IPS-15b (cell line): ENCODE results near the gene GCM1.

ENCODE experiments used
- H3K27me3 ChIP-seq: one replicate; pipeline ENCODE4 v1.6.1; 2013; ENCODE audit warnings: low read length; ENCODE audit not compliant: control insufficient read depth, insufficient read depth
- H3K36me3 ChIP-seq: one replicate; pipeline ENCODE4 v1.6.1; 2013; ENCODE audit warnings: low read length; ENCODE audit not compliant: control insufficient read depth, insufficient read depth
- H3K4me1 ChIP-seq: one replicate; pipeline ENCODE4 v1.6.1; 2013; ENCODE audit warnings: mild to moderate bottlenecking, low read length; ENCODE audit not compliant: control insufficient read depth, insufficient read depth
- H3K4me3 ChIP-seq: one replicate; pipeline ENCODE4 v1.5.1; 2013; ENCODE audit warnings: low read depth, low read length
- H3K9ac ChIP-seq: one replicate; pipeline ENCODE4 v1.6.1; 2013; ENCODE audit warnings: low read depth, mild to moderate bottlenecking, low read length
- H3K9me3 ChIP-seq: one replicate; pipeline ENCODE4 v1.6.1; 2013; ENCODE audit warnings: mild to moderate bottlenecking, low read length; ENCODE audit not compliant: control insufficient read depth, insufficient read depth

The GCM1 gene

DNA sequence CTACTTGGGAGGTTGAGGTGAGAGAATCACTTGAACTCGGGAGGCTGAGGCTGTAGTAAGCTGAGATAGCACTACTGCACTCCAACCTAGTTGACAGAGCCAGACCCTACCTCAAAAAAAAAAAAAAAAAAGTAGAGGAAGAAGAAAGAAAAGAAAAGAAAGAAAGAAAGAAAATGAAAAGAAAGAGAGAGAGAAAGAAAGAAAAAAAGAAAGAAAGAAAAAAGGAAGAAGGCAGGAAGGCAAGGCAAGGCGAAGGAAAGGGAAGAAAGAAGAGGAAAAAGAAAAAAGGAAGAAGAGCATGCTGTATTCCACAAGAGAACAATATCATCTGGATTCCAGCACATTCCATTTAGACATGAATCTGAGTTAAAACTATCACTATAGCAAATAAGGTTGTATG lies 3.8 kb downstream of the GCM1 start:
- H3K9ac ChIP-seq, result no peak overlapping the region
- no peaks in the 10 kb centered on the region for H3K4me1 ChIP-seq
- H3K4me3 ChIP-seq, result no peak overlapping the region
- H3K9me3 ChIP-seq, result no peaks in the 10 kb centered on the region
- H3K27me3 ChIP-seq, result no peaks in the 10 kb centered on the region
- no peaks in the 10 kb centered on the region for H3K36me3 ChIP-seq

DNA sequence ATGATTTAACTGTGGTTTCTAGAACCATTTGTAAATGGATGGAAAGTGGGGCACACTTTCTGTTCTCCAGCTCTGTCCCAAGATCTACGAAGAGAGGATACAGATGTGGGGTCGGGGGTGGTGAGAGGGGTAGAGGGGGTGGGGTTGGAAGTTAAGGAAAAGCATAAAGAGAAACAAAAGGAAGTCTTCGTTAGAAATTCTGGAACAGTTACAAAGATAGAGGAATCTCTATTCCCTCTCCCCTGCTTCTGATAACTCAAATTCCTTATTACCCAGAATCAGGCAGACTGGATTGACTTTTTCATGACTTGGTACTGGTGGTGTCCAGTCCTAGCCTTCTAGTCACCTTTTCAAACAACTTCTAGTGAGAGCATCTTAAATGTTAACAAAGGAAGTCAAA lies 4.9 kb downstream of the GCM1 start:
- H3K9ac ChIP-seq, result no peak overlapping the region
- H3K4me1 ChIP-seq, result no peaks in the 10 kb centered on the region
- no peaks in the 10 kb centered on the region for H3K36me3 ChIP-seq
- H3K4me3 ChIP-seq, result no peak overlapping the region
- H3K27me3 ChIP-seq, result no peaks in the 10 kb centered on the region
- no peaks in the 10 kb centered on the region for H3K9me3 ChIP-seq

- Histone ChIP-seq H3K9ac (no peak overlapping the region), H3K4me1 (no peaks in the 10 kb centered on the region), H3K36me3 (no peaks in the 10 kb centered on the region), H3K4me3 (no peak overlapping the region), H3K9me3 (no peaks in the 10 kb centered on the region), H3K27me3 (no peaks in the 10 kb centered on the region)
Observed at GRCh38 chr6:53142810-53143209, 5.8 kb downstream of the GCM1 start.

GRCh38 chr6:53139841-53140413 lies 8.7 kb downstream of the GCM1 start:
- Histone ChIP-seq H3K27me3 (no peaks in the 10 kb centered on the region), H3K4me1 (no peaks in the 10 kb centered on the region), H3K9ac (no peak overlapping the region), H3K4me3 (no peak overlapping the region), H3K36me3 (no peaks in the 10 kb centered on the region), H3K9me3 (no peaks in the 10 kb centered on the region)

DNA sequence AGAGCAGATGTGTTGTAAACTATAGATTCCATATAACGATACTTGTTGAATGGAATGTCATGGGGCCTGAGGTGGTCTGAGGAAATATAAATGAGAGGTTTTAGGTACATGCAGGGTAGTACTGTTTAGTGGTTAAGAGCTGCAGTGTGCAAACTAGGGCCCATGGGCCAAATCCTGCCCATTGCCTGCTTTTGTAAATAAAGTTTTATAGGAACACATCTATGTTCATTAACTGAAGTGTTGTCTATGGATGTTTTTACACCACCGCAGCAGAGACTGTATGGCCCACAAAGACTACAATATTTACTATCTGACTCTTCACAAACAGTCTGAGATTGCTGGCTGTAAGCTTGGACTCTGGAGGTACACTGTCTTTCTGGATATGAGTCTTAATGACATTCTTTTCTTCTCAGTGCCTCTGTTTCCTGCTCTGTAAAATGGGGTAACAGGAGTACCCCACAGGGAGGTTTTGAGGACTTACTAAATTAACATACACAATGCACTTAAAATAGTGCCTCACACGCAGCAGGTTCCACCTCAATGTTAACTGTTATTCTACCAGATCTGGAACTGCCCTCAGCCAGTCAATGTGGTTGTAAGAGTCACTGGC lies 12.5 kb downstream of the GCM1 start:
- no peaks in the 10 kb centered on the region for H3K9me3 ChIP-seq
- H3K9ac ChIP-seq, result no peak overlapping the region
- H3K27me3 ChIP-seq, result no peaks in the 10 kb centered on the region
- H3K4me3 ChIP-seq, result no peak overlapping the region
- H3K36me3 ChIP-seq, result no peaks in the 10 kb centered on the region
- H3K4me1 ChIP-seq, result no peaks in the 10 kb centered on the region

DNA sequence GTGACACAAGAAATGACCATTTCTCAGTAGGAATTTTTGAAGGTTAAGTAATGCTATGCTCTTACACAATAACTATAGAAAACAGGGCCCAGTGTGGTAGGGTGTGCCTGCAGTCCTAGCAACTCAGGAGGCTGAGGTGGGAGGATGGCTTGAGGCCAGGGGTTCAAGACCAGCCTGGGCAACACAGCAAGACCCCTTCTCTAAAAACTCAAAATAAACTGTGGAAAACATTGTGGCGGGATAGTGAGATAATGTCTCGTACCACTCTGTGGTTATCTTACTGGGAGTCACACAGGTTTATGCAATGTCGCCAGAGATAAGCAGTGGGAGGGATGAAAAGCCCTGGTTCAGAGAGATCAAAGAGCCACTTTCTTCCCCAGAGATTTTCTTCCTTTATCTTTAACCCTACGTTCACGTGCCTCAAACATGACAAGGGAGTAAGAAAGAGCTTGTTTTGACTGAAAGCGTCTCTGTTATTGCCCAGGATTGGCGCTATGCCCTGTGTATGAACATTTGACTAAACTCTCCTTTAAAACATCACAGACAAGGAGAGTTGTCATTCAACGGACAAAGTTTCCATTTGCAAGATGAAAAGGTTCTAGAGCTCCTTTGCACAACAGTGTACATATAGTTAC lies 13.9 kb downstream of the GCM1 start:
- Histone ChIP-seq H3K9me3 (no peaks in the 10 kb centered on the region), H3K4me1 (no peaks in the 10 kb centered on the region), H3K27me3 (no peaks in the 10 kb centered on the region), H3K9ac (no peak overlapping the region), H3K36me3 (no peaks in the 10 kb centered on the region), H3K4me3 (no peak overlapping the region)

GRCh38 chr6:53133961-53134360 lies 14.7 kb downstream of the GCM1 start:
- H3K27me3 ChIP-seq, result no peaks in the 10 kb centered on the region
- no peaks in the 10 kb centered on the region for H3K36me3 ChIP-seq
- no peak overlapping the region for H3K4me3 ChIP-seq
- H3K4me1 ChIP-seq, result no peaks in the 10 kb centered on the region
- no peak overlapping the region for H3K9ac ChIP-seq
- H3K9me3 ChIP-seq, result no peaks in the 10 kb centered on the region

DNA sequence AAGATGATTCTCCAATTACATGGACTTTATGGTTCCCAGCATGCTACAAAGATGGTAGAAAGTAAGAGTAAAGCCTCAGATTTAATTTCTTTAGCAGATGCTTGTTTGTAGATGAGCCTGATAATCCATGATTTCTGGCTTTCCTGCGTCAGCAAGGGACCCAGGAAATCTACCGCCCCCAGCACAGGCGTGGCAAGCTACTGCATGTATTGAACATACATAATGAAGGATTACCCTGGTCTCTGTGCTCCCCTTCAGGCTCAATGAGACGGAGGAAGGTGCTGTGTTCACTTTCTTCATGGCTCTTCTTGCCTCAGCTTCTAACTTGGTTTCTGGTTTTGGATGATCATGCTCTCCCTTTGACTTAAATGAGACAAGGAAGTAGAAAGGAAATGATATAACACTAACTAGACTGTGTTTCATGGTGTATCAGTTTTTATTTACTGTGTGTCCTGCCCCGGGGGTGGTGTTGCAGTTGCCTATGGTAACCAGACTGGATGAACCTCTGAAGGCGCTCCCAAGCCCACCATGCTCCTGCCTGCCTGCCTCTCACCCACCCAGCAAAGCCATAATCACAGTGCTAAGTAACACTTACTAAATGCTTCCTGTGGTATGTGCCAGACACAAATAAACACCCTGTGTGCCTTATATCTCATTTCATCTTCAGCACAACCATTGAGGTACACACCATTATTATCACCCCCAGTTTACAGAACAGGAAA lies 17.9 kb downstream of the GCM1 start:
- Histone ChIP-seq H3K4me1 (no peaks in the 10 kb centered on the region), H3K36me3 (no peaks in the 10 kb centered on the region), H3K4me3 (no peak overlapping the region), H3K9me3 (no peaks in the 10 kb centered on the region), H3K27me3 (no peaks in the 10 kb centered on the region), H3K9ac (no peak overlapping the region)

GRCh38 chr6:53128842-53129241 lies 19.8 kb downstream of the GCM1 start:
- H3K4me3 ChIP-seq, result no peak overlapping the region
- no peaks in the 10 kb centered on the region for H3K4me1 ChIP-seq
- no peaks in the 10 kb centered on the region for H3K9me3 ChIP-seq
- no peaks in the 10 kb centered on the region for H3K27me3 ChIP-seq
- H3K9ac ChIP-seq, result no peak overlapping the region
- no peaks in the 10 kb centered on the region for H3K36me3 ChIP-seq

DNA sequence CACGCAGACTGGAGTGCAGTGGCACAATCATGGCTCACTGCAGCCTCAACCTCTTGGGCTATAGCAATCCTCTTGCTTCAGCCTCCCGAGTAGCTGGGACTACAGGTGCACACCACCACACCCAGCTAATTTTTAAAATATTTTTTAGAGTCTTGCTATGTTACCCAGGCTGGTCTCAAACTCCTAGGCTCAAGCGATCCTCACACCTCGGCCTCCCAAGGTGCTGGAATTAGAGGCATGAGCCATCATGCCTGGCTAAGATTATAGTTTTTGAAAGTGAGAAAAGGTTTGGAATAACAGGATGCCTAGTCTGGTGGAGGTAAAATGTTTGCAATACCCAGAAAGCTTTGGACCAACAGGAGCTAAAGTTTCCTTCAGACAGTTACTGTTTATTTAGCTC lies 23.4 kb downstream of the GCM1 start:
- H3K4me1 ChIP-seq, result peaks cover 2% of the 10 kb centered on the region
- no peaks in the 10 kb centered on the region for H3K36me3 ChIP-seq
- no peak overlapping the region for H3K9ac ChIP-seq
- H3K4me3 ChIP-seq, result no peak overlapping the region
- H3K27me3 ChIP-seq, result no peaks in the 10 kb centered on the region
- H3K9me3 ChIP-seq, result no peaks in the 10 kb centered on the region

DNA sequence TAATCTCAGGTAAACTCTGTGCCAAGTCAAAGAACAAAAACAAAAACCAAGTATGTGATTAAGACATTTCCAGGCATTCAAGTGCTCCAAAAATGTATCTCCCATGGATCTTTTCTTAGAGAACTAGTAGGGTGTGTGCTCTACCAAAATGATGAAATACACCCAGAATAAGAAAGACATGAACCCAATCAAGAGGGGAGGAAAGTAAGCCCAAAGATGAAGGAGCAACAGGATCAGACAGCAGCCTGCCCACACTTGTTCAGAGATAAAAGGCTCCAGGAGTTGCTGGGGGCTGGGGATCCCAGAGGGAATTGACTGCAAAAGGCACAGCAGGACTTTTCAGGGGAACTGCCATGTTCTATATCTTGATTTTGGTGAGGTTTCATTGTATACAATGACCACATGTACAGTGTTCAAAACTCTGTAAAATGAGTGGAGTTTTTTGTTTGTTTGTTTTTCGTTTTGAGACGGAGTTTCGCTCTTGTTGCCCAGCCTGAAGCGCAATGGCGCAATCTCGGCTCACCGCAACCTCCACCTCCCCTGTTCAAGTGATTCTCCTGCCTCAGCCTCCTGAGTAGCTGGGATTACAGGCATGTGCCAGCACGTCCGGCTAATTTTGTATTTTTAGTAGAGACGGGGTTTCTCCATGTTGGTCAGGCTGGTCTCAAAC lies 24.4 kb downstream of the GCM1 start:
- Histone ChIP-seq H3K4me3 (no peak overlapping the region), H3K9ac (no peak overlapping the region), H3K4me1 (peaks cover 7% of the 10 kb centered on the region), H3K9me3 (no peaks in the 10 kb centered on the region), H3K36me3 (no peaks in the 10 kb centered on the region), H3K27me3 (no peaks in the 10 kb centered on the region)
